GM12878 (cell line): ENCODE data around the gene FAHD2B.
"Not testable (repeated sequence)": the region's sequence is repeated elsewhere in the genome, so short reads cannot be mapped to it uniquely, and the experiment has no call there.

Source experiments
- ASH2L ChIP-seq: fragments of 300-600, 200-600 bp; sonication (generic); IDR thresholded peaks from 2 replicates; pipeline ENCODE4 v1.6.1; 2017; ENCODE audit warnings: low read depth, mild to moderate bottlenecking, borderline replicate concordance
- CBX5 ChIP-seq: sonication (generic); IDR thresholded peaks from 2 replicates; pipeline ENCODE4 v1.6.1; 2016; ENCODE audit warnings: low read depth, moderate library complexity, mild to moderate bottlenecking, inconsistent platforms
- EGR1 ChIP-seq, 2 experiments: IDR thresholded peaks; 1 replicate in 1 of 2; 2 replicates in 1 of 2; pipeline ENCODE4 v1.6.1; 2011 to 2012; ENCODE audit warnings: low read depth in 2 of 2, low read length in 2 of 2, borderline replicate concordance in 1 of 2, mild to moderate bottlenecking in 1 of 2, moderate library complexity in 1 of 2
- EZH2 ChIP-seq: IDR thresholded peaks from 2 replicates; pipeline ENCODE4 v1.6.1; 2012; ENCODE audit warnings: low read depth, mild to moderate bottlenecking, control low read depth, inconsistent platforms, low read length, borderline replicate concordance; ENCODE audit not compliant: control insufficient read depth
- IKZF1 ChIP-seq: fragments of 450-650 bp; conservative IDR thresholded peaks from 2 replicates; pipeline ENCODE4 v1.6.1; 2017; ENCODE audit warnings: antibody characterized with exemption, mild to moderate bottlenecking
- MTA2 ChIP-seq: fragments of 450-650 bp; IDR thresholded peaks from 2 replicates; pipeline ENCODE4 v1.6.1; 2016; ENCODE audit warnings: low read depth, mild to moderate bottlenecking, moderate library complexity
- SMAD1 ChIP-seq: fragments of 450-650 bp; IDR thresholded peaks from 2 replicates; pipeline ENCODE4 v1.6.1; 2018; ENCODE audit warnings: mild to moderate bottlenecking, low read depth; ENCODE audit not compliant: partially characterized antibody
- TAF1 ChIP-seq: IDR thresholded peaks from 2 replicates; pipeline ENCODE4 v1.6.1; 2011; ENCODE audit warnings: mild to moderate bottlenecking, low read depth, low read length, borderline replicate concordance
- TCF12 ChIP-seq: IDR thresholded peaks from 2 replicates; pipeline ENCODE4 v1.6.1; 2011; ENCODE audit warnings: low read depth, mild to moderate bottlenecking, low read length
- TF ChIP-seq, protein P1 (sequence below), 3 experiments: IDR thresholded peaks in 2 of 3; conservative IDR thresholded peaks in 1 of 3; 2 replicates each; pipeline ENCODE4 v1.5.1; 2011; ENCODE audit warnings: low read depth in 3 of 3, low read length in 3 of 3, mild to moderate bottlenecking in 3 of 3, control low read depth in 2 of 3, moderate library complexity in 2 of 3, inconsistent platforms in 1 of 3, mixed read lengths in 1 of 3; ENCODE audit not compliant: control insufficient read depth in 2 of 3, insufficient read depth in 1 of 3; ENCODE audit errors: extremely low read depth in 1 of 3
- TF ChIP-seq, protein P2 (sequence below): IDR thresholded peaks from 2 replicates; pipeline ENCODE4 v1.6.1; 2012; ENCODE audit warnings: low read depth, low read length, improper control_type of control experiment
- TF ChIP-seq, protein P3 (sequence below): fragments of 450-650 bp; IDR thresholded peaks from 2 replicates; pipeline ENCODE4 v1.6.1; 2017; ENCODE audit warnings: mild to moderate bottlenecking, moderate library complexity
- TF ChIP-seq, protein P4 (sequence below): IDR thresholded peaks from 2 replicates; pipeline ENCODE4 v1.6.1; 2012; ENCODE audit warnings: improper control_type of control experiment, low read depth, low read length; ENCODE audit not compliant: insufficient replicate concordance
- TF ChIP-seq, protein P5 (sequence below): IDR thresholded peaks from 2 replicates; pipeline ENCODE4 v1.6.1; 2012; ENCODE audit warnings: mild to moderate bottlenecking, low read depth, low read length

DNA sequence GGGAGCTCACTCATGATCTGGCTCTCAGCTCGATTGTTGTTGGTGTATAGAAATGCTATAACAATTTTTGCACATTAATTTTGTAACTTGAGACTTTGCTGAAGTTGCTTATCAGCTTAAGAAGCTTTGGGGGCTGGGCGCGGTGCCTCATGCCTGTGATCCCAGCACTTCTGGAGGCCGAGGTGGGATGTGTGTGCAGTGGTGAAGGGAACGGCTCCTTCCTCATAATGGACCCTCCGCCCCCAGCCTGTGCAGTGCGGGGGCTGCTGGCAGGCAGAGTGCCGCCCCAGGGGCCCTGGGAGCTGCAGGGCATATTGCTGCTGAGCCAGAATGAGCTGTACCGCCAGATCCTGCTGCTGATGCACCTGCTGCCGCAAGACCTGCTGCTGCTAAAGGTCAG lies 13.8 kb downstream of the FAHD2B start:
- TF ChIP-seq, protein P1, sequence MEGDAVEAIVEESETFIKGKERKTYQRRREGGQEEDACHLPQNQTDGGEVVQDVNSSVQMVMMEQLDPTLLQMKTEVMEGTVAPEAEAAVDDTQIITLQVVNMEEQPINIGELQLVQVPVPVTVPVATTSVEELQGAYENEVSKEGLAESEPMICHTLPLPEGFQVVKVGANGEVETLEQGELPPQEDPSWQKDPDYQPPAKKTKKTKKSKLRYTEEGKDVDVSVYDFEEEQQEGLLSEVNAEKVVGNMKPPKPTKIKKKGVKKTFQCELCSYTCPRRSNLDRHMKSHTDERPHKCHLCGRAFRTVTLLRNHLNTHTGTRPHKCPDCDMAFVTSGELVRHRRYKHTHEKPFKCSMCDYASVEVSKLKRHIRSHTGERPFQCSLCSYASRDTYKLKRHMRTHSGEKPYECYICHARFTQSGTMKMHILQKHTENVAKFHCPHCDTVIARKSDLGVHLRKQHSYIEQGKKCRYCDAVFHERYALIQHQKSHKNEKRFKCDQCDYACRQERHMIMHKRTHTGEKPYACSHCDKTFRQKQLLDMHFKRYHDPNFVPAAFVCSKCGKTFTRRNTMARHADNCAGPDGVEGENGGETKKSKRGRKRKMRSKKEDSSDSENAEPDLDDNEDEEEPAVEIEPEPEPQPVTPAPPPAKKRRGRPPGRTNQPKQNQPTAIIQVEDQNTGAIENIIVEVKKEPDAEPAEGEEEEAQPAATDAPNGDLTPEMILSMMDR (IDR thresholded peaks at IDR 0.05 in 2 of 3, conservative IDR thresholded peaks at IDR 0.05 in 1 of 3; ENCODE audit: control insufficient read depth in 2 of 3, extremely low read depth in 1 of 3, insufficient read depth in 1 of 3, low read depth in 3 of 3, low read length in 3 of 3), result not testable (repeated sequence)
- TF ChIP-seq, protein P2, sequence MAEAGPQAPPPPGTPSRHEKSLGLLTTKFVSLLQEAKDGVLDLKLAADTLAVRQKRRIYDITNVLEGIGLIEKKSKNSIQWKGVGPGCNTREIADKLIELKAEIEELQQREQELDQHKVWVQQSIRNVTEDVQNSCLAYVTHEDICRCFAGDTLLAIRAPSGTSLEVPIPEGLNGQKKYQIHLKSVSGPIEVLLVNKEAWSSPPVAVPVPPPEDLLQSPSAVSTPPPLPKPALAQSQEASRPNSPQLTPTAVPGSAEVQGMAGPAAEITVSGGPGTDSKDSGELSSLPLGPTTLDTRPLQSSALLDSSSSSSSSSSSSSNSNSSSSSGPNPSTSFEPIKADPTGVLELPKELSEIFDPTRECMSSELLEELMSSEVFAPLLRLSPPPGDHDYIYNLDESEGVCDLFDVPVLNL, result not testable (repeated sequence)
- not testable (repeated sequence) for TF ChIP-seq TAF1; EZH2; IKZF1; EGR1 (IDR thresholded peaks at IDR 0.05; ENCODE audit: borderline replicate concordance in 1 of 2, low read depth in 2 of 2, low read length in 2 of 2); TCF12; SMAD1; MTA2; ASH2L; CBX5
- TF ChIP-seq, protein P3, sequence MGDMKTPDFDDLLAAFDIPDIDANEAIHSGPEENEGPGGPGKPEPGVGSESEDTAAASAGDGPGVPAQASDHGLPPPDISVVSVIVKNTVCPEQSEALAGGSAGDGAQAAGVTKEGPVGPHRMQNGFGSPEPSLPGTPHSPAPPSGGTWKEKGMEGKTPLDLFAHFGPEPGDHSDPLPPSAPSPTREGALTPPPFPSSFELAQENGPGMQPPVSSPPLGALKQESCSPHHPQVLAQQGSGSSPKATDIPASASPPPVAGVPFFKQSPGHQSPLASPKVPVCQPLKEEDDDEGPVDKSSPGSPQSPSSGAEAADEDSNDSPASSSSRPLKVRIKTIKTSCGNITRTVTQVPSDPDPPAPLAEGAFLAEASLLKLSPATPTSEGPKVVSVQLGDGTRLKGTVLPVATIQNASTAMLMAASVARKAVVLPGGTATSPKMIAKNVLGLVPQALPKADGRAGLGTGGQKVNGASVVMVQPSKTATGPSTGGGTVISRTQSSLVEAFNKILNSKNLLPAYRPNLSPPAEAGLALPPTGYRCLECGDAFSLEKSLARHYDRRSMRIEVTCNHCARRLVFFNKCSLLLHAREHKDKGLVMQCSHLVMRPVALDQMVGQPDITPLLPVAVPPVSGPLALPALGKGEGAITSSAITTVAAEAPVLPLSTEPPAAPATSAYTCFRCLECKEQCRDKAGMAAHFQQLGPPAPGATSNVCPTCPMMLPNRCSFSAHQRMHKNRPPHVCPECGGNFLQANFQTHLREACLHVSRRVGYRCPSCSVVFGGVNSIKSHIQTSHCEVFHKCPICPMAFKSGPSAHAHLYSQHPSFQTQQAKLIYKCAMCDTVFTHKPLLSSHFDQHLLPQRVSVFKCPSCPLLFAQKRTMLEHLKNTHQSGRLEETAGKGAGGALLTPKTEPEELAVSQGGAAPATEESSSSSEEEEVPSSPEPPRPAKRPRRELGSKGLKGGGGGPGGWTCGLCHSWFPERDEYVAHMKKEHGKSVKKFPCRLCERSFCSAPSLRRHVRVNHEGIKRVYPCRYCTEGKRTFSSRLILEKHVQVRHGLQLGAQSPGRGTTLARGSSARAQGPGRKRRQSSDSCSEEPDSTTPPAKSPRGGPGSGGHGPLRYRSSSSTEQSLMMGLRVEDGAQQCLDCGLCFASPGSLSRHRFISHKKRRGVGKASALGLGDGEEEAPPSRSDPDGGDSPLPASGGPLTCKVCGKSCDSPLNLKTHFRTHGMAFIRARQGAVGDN, result not testable (repeated sequence)
- TF ChIP-seq, protein P4, sequence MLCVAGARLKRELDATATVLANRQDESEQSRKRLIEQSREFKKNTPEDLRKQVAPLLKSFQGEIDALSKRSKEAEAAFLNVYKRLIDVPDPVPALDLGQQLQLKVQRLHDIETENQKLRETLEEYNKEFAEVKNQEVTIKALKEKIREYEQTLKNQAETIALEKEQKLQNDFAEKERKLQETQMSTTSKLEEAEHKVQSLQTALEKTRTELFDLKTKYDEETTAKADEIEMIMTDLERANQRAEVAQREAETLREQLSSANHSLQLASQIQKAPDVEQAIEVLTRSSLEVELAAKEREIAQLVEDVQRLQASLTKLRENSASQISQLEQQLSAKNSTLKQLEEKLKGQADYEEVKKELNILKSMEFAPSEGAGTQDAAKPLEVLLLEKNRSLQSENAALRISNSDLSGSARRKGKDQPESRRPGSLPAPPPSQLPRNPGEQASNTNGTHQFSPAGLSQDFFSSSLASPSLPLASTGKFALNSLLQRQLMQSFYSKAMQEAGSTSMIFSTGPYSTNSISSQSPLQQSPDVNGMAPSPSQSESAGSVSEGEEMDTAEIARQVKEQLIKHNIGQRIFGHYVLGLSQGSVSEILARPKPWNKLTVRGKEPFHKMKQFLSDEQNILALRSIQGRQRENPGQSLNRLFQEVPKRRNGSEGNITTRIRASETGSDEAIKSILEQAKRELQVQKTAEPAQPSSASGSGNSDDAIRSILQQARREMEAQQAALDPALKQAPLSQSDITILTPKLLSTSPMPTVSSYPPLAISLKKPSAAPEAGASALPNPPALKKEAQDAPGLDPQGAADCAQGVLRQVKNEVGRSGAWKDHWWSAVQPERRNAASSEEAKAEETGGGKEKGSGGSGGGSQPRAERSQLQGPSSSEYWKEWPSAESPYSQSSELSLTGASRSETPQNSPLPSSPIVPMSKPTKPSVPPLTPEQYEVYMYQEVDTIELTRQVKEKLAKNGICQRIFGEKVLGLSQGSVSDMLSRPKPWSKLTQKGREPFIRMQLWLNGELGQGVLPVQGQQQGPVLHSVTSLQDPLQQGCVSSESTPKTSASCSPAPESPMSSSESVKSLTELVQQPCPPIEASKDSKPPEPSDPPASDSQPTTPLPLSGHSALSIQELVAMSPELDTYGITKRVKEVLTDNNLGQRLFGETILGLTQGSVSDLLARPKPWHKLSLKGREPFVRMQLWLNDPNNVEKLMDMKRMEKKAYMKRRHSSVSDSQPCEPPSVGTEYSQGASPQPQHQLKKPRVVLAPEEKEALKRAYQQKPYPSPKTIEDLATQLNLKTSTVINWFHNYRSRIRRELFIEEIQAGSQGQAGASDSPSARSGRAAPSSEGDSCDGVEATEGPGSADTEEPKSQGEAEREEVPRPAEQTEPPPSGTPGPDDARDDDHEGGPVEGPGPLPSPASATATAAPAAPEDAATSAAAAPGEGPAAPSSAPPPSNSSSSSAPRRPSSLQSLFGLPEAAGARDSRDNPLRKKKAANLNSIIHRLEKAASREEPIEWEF, result not testable (repeated sequence)
- TF ChIP-seq, protein P5, sequence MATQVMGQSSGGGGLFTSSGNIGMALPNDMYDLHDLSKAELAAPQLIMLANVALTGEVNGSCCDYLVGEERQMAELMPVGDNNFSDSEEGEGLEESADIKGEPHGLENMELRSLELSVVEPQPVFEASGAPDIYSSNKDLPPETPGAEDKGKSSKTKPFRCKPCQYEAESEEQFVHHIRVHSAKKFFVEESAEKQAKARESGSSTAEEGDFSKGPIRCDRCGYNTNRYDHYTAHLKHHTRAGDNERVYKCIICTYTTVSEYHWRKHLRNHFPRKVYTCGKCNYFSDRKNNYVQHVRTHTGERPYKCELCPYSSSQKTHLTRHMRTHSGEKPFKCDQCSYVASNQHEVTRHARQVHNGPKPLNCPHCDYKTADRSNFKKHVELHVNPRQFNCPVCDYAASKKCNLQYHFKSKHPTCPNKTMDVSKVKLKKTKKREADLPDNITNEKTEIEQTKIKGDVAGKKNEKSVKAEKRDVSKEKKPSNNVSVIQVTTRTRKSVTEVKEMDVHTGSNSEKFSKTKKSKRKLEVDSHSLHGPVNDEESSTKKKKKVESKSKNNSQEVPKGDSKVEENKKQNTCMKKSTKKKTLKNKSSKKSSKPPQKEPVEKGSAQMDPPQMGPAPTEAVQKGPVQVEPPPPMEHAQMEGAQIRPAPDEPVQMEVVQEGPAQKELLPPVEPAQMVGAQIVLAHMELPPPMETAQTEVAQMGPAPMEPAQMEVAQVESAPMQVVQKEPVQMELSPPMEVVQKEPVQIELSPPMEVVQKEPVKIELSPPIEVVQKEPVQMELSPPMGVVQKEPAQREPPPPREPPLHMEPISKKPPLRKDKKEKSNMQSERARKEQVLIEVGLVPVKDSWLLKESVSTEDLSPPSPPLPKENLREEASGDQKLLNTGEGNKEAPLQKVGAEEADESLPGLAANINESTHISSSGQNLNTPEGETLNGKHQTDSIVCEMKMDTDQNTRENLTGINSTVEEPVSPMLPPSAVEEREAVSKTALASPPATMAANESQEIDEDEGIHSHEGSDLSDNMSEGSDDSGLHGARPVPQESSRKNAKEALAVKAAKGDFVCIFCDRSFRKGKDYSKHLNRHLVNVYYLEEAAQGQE, result not testable (repeated sequence)
